Amniotic stem cell (primary cell): Measurements from ENCODE around the gene PRKCSH.
A peak's percentile ranks its signal among the peaks of the same experiment; 100 is the strongest.
"Not testable (repeated sequence)": the region's sequence is repeated elsewhere in the genome, so short reads cannot be mapped to it uniquely, and the experiment has no call there.

Source experiments
- DNase-seq: peaks from one replicate; lab custom pipeline; 2025; lab: John Stamatoyannopoulos, UW

The PRKCSH gene

GRCh38 chr19:11435057-11435832 is at the start of gene PRKCSH, which contains the start of gene ODAD3:
PRKCSH (plus strand) TSS chr19:11435635; CDS start chr19:11436118, 483 bp downstream.
ODAD3 (minus strand) TSS chr19:11435121; CDS start chr19:11435016, 105 bp downstream.
- peak; percentile 99 for DNase-seq

GRCh38 chr19:11387162-11388034 is 48.0 kb upstream of the PRKCSH start:
- no peak for DNase-seq

- DNase-seq, result no peak
Measured at GRCh38 chr19:11390359-11390758, 45.1 kb upstream of the PRKCSH start.

- DNase-seq, result no peak
Measured at GRCh38 chr19:11390933-11391680, 44.3 kb upstream of the PRKCSH start.

- no peak for DNase-seq
Measured at GRCh38 chr19:11397089-11397610, 38.3 kb upstream of the PRKCSH start.

- DNase-seq, result no peak
Measured at GRCh38 chr19:11399667-11400066, 35.8 kb upstream of the PRKCSH start.

- DNase-seq, result no peak
Measured at GRCh38 chr19:11400798-11401197, 34.6 kb upstream of the PRKCSH start.

- no peak for DNase-seq
Measured at GRCh38 chr19:11401808-11402543, 33.5 kb upstream of the PRKCSH start.

GRCh38 chr19:11404588-11405222 is 30.7 kb upstream of the PRKCSH start:
- DNase-seq, result no peak

- DNase-seq, result no peak
Measured at GRCh38 chr19:11405846-11406643, 29.4 kb upstream of the PRKCSH start.

GRCh38 chr19:11406703-11407236 is 28.7 kb upstream of the PRKCSH start:
- DNase-seq, result not testable (repeated sequence)

- DNase-seq, result no peak
Measured at GRCh38 chr19:11408591-11408990, 26.8 kb upstream of the PRKCSH start.

- DNase-seq, result no peak
Measured at GRCh38 chr19:11410682-11411081, 24.8 kb upstream of the PRKCSH start.

GRCh38 chr19:11414544-11414943 is 20.9 kb upstream of the PRKCSH start:
- no peak for DNase-seq

GRCh38 chr19:11416346-11417052 is 18.9 kb upstream of the PRKCSH start:
- DNase-seq, result no peak

GRCh38 chr19:11418094-11418548 is 17.3 kb upstream of the PRKCSH start:
- no peak for DNase-seq

- DNase-seq, result no peak
Measured at GRCh38 chr19:11418549-11419506, 16.6 kb upstream of the PRKCSH start, which contains the start of gene RGL3. RGL3 (minus strand) TSS chr19:11419314; CDS start chr19:11419278, 36 bp downstream.
